ENCODE results near the gene ABCA7.

Gene ABCA7

GRCh38 chr19:1001538-1002166 is 38.3 kb upstream of the ABCA7 start:
- Histone ChIP-seq H3K27ac (no peak overlapping the region), H3K36me3 (no peaks in the 10 kb centered on the region)

DNA sequence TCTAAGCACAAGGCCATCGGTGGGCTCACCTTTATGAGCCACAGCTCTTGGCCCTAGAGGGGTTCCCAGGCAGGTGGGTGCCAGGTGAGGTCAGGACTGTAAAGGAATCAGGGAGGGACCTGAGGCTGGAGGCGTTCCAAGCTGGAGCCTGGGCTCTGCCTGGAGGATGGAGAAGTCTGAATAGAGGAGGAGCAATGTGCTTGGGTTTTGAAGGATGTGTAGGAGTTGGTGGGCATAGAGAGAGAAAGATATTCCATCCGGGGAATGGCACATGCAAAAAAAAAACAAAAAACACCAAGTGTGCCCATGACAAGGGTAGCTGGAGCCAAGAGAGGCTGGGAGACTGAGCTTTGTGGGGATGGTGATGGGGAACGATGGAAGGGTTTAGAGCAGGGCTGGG is 37.3 kb upstream of the ABCA7 start:
- Histone ChIP-seq H3K36me3 (peaks cover 0 to 3% (median 0%) of the 10 kb centered on the region in 3 donors), H3K4me1 (peaks cover 0 to 20% (median 10%) of the 10 kb centered on the region in 4 donors), H3K27ac (no peak overlapping the region), H3K27me3 (peaks cover 0 to 64% of the 10 kb centered on the region in 2 donors), H3K9me3 (no peaks in the 10 kb centered on the region), H3K4me3 (no peak overlapping the region)
- TF ChIP-seq, protein P1, sequence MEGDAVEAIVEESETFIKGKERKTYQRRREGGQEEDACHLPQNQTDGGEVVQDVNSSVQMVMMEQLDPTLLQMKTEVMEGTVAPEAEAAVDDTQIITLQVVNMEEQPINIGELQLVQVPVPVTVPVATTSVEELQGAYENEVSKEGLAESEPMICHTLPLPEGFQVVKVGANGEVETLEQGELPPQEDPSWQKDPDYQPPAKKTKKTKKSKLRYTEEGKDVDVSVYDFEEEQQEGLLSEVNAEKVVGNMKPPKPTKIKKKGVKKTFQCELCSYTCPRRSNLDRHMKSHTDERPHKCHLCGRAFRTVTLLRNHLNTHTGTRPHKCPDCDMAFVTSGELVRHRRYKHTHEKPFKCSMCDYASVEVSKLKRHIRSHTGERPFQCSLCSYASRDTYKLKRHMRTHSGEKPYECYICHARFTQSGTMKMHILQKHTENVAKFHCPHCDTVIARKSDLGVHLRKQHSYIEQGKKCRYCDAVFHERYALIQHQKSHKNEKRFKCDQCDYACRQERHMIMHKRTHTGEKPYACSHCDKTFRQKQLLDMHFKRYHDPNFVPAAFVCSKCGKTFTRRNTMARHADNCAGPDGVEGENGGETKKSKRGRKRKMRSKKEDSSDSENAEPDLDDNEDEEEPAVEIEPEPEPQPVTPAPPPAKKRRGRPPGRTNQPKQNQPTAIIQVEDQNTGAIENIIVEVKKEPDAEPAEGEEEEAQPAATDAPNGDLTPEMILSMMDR (IDR thresholded peaks at IDR 0.05), result no peak
- no peak for DNase-seq
- intact Hi-C loops (cut with DNase I; ENCODE audit: low total_unique reads), result no loop called here

More at GRCh38 chr19:1001538-1002166, 38.3 kb upstream of the ABCA7 start:
- Histone ChIP-seq H3K4me3 (no peak overlapping the region), H3K27me3 (peaks cover 0 to 74% of the 10 kb centered on the region in 2 donors), H3K9me3 (no peaks in the 10 kb centered on the region), H3K4me1 (peaks cover 0 to 22% (median 10%) of the 10 kb centered on the region in 4 donors)
- intact Hi-C loops (cut with DNase I; ENCODE audit: low total_unique reads), result no loop called here
- DNase-seq, result no peak
- TF ChIP-seq, protein P1 (IDR thresholded peaks at IDR 0.05), result peak; percentile 85 to 93

- H3K9me3 ChIP-seq, result no peaks in the 10 kb centered on the region
- no peak overlapping the region for H3K4me3 ChIP-seq
- peaks cover 0 to 20% (median 10%) of the 10 kb centered on the region in 4 donors for H3K4me1 ChIP-seq
- H3K36me3 ChIP-seq, result peaks cover 0 to 8% (median 0%) of the 10 kb centered on the region in 3 donors
- TF ChIP-seq, protein P1 (IDR thresholded peaks at IDR 0.05), result no peak
- H3K27me3 ChIP-seq, result peaks cover 0 to 58% of the 10 kb centered on the region in 2 donors
- intact Hi-C loops (cut with DNase I; ENCODE audit: low total_unique reads), result no loop called here
- H3K27ac ChIP-seq, result no peak overlapping the region
- no peak for DNase-seq
These were observed 36.6 kb upstream of the ABCA7 start for GRCh38 chr19:1003283-1003682.

DNA sequence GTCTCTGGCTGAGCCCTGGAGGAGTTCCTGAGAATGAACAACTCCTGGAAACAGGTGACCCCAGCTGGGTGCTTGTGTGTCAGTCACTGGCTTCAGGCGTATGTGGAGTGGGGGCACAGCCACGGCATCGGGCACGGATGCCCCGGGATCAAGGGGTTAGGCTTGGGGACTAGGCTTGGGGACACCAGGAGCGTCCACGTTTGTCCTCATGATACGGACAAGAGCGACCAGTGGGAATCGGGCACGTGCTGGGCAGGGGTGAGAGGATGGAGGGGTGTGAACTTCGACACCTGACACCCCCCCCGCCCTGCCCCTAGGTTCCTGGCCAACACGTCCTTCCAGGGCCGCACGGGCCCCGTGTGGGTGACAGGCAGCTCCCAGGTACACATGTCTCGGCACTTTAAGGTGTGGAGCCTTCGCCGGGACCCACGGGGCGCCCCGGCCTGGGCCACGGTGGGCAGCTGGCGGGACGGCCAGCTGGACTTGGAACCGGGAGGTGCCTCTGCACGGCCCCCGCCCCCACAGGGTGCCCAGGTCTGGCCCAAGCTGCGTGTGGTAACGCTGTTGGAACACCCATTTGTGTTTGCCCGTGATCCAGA is 35.6 kb upstream of the ABCA7 start:
- TF ChIP-seq, protein P1 (IDR thresholded peaks at IDR 0.05), result no peak
- intact Hi-C loops (cut with DNase I; ENCODE audit: low total_unique reads), result no loop called here
- peaks cover 0 to 20% (median 10%) of the 10 kb centered on the region in 4 donors for H3K4me1 ChIP-seq

GRCh38 chr19:1004803-1005664 is 34.9 kb upstream of the ABCA7 start:
- Histone ChIP-seq H3K36me3 (peaks cover 9 to 25% (median 17%) of the 10 kb centered on the region in 3 donors), H3K9me3 (no peaks in the 10 kb centered on the region), H3K27ac (no peak overlapping the region), H3K27me3 (peaks cover 0 to 41% of the 10 kb centered on the region in 2 donors), H3K4me3 (no peak overlapping the region), H3K4me1 (peaks cover 0 to 19% (median 10%) of the 10 kb centered on the region in 4 donors)
- TF ChIP-seq, protein P1 (IDR thresholded peaks at IDR 0.05), result no peak
- no peak for DNase-seq
- intact Hi-C loops (cut with DNase I; ENCODE audit: low total_unique reads), result no loop called here

More for the DNA sequence above, 35.6 kb upstream of the ABCA7 start:
- no peak for DNase-seq
- H3K27ac ChIP-seq, result no peak overlapping the region
- no peaks in the 10 kb centered on the region for H3K9me3 ChIP-seq
- H3K36me3 ChIP-seq, result peaks cover 4 to 17% (median 9%) of the 10 kb centered on the region in 3 donors
- H3K4me3 ChIP-seq, result no peak overlapping the region
- H3K27me3 ChIP-seq, result peaks cover 0 to 48% of the 10 kb centered on the region in 2 donors

Data from tibial artery (tissue), 4 donors.